Measurements from ENCODE around the gene RPS29. TPM values are rescaled to one million over a fixed set of nuclear protein-coding genes. Genes with fewer than 3 reads are reported as not detected.

The RPS29 gene
- polyA plus RNA-seq, 1 of the 3 experiments (the other 2 are of a cell fraction): 11,220 TPM

DNA sequence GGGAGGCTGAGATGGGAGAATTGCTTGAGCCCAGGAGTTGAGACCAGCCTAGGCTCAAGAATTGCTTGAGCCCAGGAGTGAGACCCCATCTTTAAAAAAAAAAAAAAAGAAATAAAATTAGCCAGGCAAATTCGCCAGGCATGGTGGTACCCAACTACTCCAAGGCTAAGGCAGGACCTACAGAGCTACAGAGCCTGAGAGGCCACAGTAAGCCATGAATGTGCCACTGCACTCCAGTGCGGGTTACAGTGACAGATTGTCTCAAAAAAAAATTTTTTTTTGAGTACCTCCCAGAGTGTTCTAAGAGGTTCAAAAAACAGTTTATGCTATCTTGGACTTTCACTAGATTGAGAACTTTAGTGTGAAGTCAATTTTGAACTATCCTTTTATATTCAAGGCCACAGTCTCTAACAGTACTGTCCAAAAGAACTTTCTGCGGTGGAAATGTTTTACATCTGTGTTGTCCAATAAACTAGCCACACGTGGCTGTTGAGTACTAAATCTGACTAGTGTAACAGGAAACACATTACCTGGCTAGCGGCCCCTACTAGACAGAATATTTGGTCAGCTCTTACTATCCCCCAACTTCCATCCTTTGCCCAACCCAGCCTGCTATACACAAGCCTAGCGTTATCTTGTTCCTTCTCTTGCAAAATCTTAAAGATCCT is 31.8 kb upstream of the RPS29 start:
- 97% methylated on average over 6 of the region's 6 CpGs for WGBS (ENCODE audit: low lambda C conversion rate)

DNA sequence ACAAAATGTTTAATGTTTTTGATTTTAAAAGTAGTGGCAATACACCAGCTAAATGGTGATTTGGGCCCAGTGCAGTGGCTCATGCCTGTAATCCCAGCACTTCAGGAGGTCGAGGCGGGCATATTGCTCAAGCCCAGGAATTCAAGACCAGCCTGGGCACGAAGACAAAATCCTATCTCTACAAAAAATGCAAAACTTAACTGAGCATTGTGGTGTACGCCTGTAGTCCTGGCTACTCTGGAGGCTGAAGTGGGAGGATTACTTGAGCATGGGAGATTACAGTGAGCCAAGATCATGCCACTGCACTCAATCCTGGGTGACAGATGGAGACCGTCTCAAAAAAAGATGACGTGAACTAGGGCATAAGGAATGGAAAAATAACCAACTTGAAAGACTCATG is 29.6 kb upstream of the RPS29 start:
- no peak overlapping the region for H3K9ac ChIP-seq
- H3K9me3 ChIP-seq: no peaks in the 10 kb centered on the region
- H3K27me3 ChIP-seq (ENCODE audit: insufficient read depth): no peaks in the 10 kb centered on the region
- H3K4me3 ChIP-seq (ENCODE audit: low read depth in 2 of 2, low read length in 1 of 2): no peak overlapping the region
- peaks cover 16 to 34% of the 10 kb centered on the region in 2 experiments for H3K36me3 ChIP-seq (replicated peaks in 1 of 2; ENCODE audit: control insufficient read depth in 1 of 2, insufficient read depth in 2 of 2, low read length in 1 of 2)
- H3K4me1 ChIP-seq (ENCODE audit: control insufficient read depth in 1 of 2, insufficient read depth in 2 of 2, low read depth in 1 of 2, low read length in 1 of 2): peaks cover 4 to 16% of the 10 kb centered on the region in 2 experiments
- H4K20me1 ChIP-seq (ENCODE audit: insufficient read depth): peaks cover 14% of the 10 kb centered on the region
- no peak for DNase-seq
- no peak overlapping the region for H3K27ac ChIP-seq (ENCODE audit: low read depth in 2 of 2, low read length in 1 of 2)
- POLR2A ChIA-PET: no interaction called here
- H2AFZ ChIP-seq (ENCODE audit: low read depth): no peak overlapping the region
- CTCF ChIA-PET: interaction anchor here (1.5 kb wide), 1 partner anchor 29 kb away, joined by 6 read pairs; no protein-coding TSS in a partner anchor
- H3K9me2 ChIP-seq: no peaks in the 10 kb centered on the region
- TF ChIP-seq FOXJ3 (CRISPR knock-in tag; IDR thresholded peaks at IDR 0.05) (no peak), YY1 (IDR thresholded peaks at IDR 0.05; ENCODE audit: low read depth) (no peak), RAD21 (IDR thresholded peaks at IDR 0.05; ENCODE audit: low read length) (no peak), GATA2 (CRISPR knock-in tag; IDR thresholded peaks at IDR 0.05) (no peak), RFX5 (IDR thresholded peaks at IDR 0.05; ENCODE audit: low read length) (no peak), SIN3A (IDR thresholded peaks at IDR 0.05; ENCODE audit: borderline replicate concordance, low read depth, low read length) (no peak)
- TF ChIP-seq, protein P1, sequence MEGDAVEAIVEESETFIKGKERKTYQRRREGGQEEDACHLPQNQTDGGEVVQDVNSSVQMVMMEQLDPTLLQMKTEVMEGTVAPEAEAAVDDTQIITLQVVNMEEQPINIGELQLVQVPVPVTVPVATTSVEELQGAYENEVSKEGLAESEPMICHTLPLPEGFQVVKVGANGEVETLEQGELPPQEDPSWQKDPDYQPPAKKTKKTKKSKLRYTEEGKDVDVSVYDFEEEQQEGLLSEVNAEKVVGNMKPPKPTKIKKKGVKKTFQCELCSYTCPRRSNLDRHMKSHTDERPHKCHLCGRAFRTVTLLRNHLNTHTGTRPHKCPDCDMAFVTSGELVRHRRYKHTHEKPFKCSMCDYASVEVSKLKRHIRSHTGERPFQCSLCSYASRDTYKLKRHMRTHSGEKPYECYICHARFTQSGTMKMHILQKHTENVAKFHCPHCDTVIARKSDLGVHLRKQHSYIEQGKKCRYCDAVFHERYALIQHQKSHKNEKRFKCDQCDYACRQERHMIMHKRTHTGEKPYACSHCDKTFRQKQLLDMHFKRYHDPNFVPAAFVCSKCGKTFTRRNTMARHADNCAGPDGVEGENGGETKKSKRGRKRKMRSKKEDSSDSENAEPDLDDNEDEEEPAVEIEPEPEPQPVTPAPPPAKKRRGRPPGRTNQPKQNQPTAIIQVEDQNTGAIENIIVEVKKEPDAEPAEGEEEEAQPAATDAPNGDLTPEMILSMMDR (IDR thresholded peaks at IDR 0.05): no peak
- 95% methylated on average over 6 of the region's 6 CpGs for WGBS (ENCODE audit: low lambda C conversion rate)
- H3K4me2 ChIP-seq: no peak overlapping the region
- peaks cover 52% of the 10 kb centered on the region for H3K79me2 ChIP-seq (ENCODE audit: insufficient read depth)
- peaks cover 38% of the 10 kb centered on the region for H3F3A ChIP-seq (replicated peaks; ENCODE audit: insufficient read depth)

More for the DNA sequence above, 31.8 kb upstream of the RPS29 start:
- H3K4me3 ChIP-seq (ENCODE audit: low read depth in 2 of 2, low read length in 1 of 2): no peak overlapping the region
- H3K9ac ChIP-seq: no peak overlapping the region
- H3K9me3 ChIP-seq: no peaks in the 10 kb centered on the region
- peaks cover 18 to 36% of the 10 kb centered on the region in 2 experiments for H3K36me3 ChIP-seq (replicated peaks in 1 of 2; ENCODE audit: control insufficient read depth in 1 of 2, insufficient read depth in 2 of 2, low read length in 1 of 2)
- H2AFZ ChIP-seq (ENCODE audit: low read depth): no peak overlapping the region
- H3K27me3 ChIP-seq (ENCODE audit: insufficient read depth): no peaks in the 10 kb centered on the region
- H4K20me1 ChIP-seq (ENCODE audit: insufficient read depth): peaks cover 26% of the 10 kb centered on the region
- H3K27ac ChIP-seq (ENCODE audit: low read depth in 2 of 2, low read length in 1 of 2): peak overlapping the region in 1 of 2 experiments; percentile 10; a peak in 1 of 4 replicates
- ChIA-PET POLR2A (no interaction called here), CTCF (interaction anchor here (1.4 kb wide), 1 partner anchor 157 kb away, joined by 3 read pairs; no protein-coding TSS in a partner anchor)
- DNase-seq: no peak
- H3K79me2 ChIP-seq (ENCODE audit: insufficient read depth): peaks cover 62% of the 10 kb centered on the region
- H3K9me2 ChIP-seq: no peaks in the 10 kb centered on the region
- H3K4me1 ChIP-seq (ENCODE audit: control insufficient read depth in 1 of 2, insufficient read depth in 2 of 2, low read depth in 1 of 2, low read length in 1 of 2): peaks cover 16 to 17% of the 10 kb centered on the region in 2 experiments
- H3F3A ChIP-seq (replicated peaks; ENCODE audit: insufficient read depth): peaks cover 24% of the 10 kb centered on the region
- no peak for TF ChIP-seq RAD21 (IDR thresholded peaks at IDR 0.05; ENCODE audit: low read length)
- TF ChIP-seq SIN3A (IDR thresholded peaks at IDR 0.05; ENCODE audit: borderline replicate concordance, low read depth, low read length): no peak
- no peak for TF ChIP-seq EP300 (IDR thresholded peaks at IDR 0.05; ENCODE audit: borderline replicate concordance in 1 of 2, low read depth in 1 of 2, low read length in 1 of 2)
- TF ChIP-seq NRF1 (IDR thresholded peaks at IDR 0.05; ENCODE audit: low read depth, low read length): no peak
- no peak for TF ChIP-seq TEAD4 (IDR thresholded peaks at IDR 0.05; ENCODE audit: borderline replicate concordance, insufficient read depth)
- TF ChIP-seq RXRA (IDR thresholded peaks at IDR 0.05; ENCODE audit: borderline replicate concordance, low read depth): no peak
- TF ChIP-seq, protein P2, sequence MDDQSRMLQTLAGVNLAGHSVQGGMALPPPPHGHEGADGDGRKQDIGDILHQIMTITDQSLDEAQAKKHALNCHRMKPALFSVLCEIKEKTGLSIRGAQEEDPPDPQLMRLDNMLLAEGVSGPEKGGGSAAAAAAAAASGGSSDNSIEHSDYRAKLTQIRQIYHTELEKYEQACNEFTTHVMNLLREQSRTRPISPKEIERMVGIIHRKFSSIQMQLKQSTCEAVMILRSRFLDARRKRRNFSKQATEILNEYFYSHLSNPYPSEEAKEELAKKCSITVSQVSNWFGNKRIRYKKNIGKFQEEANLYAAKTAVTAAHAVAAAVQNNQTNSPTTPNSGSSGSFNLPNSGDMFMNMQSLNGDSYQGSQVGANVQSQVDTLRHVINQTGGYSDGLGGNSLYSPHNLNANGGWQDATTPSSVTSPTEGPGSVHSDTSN (IDR thresholded peaks at IDR 0.05): no peak
- no peak for TF ChIP-seq FOXM1 (IDR thresholded peaks at IDR 0.05; ENCODE audit: low read depth)
- TF ChIP-seq EZH2phosphoT487 (IDR thresholded peaks at IDR 0.05; ENCODE audit: borderline replicate concordance, low read depth): no peak
- no peak for TF ChIP-seq YY1 (IDR thresholded peaks at IDR 0.05; ENCODE audit: low read depth)
- TF ChIP-seq NFIC (IDR thresholded peaks at IDR 0.05; ENCODE audit: borderline replicate concordance): no peak
- no peak overlapping the region for H3K4me2 ChIP-seq
